ENCODE data around the gene SKIC2.
"Not testable (repeated sequence)": the region's sequence is repeated elsewhere in the genome, so short reads cannot be mapped to it uniquely, and the experiment has no call there.

SKIC2 gene

DNA sequence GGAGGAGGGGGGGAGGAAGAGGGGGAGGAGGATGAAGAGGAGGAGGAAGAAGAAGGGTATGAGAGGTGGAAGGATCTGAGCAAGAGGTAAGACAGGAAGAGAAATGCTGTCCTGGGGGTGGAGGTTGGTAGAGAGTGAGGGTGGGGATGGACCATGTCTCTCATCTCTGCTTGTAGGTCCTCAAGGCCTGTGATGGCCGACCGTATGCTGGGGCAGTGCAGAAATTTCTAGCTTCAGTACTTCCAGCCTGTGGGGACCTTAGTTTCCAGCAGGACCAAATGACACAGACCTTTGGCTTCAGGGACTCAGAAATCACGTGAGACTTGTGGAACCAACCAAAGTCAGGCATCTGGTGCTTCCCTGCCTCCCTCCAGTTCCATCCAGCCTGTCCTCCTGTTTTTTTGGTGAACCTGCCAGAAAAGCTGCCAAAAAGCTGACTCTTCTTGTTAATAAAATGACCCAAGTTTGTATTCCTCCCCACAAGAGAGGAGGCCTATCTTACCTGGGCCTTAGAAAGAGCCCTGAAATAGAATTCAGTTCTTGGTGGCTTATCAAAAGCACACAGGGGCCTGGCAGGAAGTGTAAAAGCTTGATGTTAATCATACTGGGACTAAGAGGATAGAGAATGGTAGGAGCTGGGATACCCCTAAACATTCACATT is 20.4 kb downstream of the SKIC2 start:
- Histone ChIP-seq H3K4me3 (replicated peaks; ENCODE audit: insufficient read depth, low read length) (no peak overlapping the region), H3K27me3 (ENCODE audit: insufficient read depth, poor library complexity, severe bottlenecking) (no peaks in the 10 kb centered on the region), H3K27ac (replicated peaks) (no peak overlapping the region)
- TF ChIP-seq CTCF (IDR thresholded peaks at IDR 0.05; ENCODE audit: insufficient read depth, low read length): no peak
- TF ChIP-seq REST (IDR thresholded peaks at IDR 0.05; ENCODE audit: insufficient replicate concordance, low read depth): no peak
- no peak for TF ChIP-seq POLR2AphosphoS5 (IDR thresholded peaks at IDR 0.05; ENCODE audit: low read depth)
- no peak for TF ChIP-seq SPI1 (IDR thresholded peaks at IDR 0.05; ENCODE audit: borderline replicate concordance, low read depth)
- TF ChIP-seq GABPA (IDR thresholded peaks at IDR 0.05; ENCODE audit: low read depth): no peak
- DNase-seq (ENCODE audit: low read depth in 1 of 2, low spot score in 1 of 2): no peak

DNA sequence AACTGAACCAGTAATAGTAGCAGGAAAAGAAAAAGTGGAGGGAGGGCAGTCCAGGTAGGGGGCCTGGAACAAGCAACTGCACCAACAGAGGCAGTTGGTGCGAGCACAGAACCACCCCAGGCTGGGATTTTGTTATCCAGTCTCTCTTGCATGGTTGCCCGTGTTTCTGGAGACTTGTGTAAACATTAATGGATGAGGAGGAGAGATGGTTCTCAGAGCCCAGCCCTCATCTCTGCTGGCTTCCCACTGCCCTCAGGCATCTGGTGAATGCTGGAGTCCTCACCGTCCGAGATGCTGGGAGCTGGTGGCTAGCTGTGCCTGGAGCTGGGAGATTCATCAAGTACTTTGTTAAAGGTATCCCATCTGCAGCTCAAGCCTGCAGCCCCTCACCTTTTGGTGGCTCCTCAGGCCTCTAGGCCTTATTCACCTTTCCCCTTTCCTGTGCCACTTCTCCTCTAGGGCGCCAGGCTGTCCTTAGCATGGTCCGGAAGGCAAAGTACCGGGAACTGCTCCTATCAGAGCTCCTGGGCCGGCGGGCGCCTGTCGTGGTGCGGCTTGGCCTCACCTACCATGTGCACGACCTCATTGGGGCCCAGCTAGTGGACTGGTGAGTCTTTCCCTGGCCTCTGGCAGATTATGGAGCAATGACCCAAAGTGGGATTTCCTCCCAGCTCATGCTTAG is 21.4 kb downstream of the SKIC2 start:
- H3K27me3 ChIP-seq (ENCODE audit: insufficient read depth, poor library complexity, severe bottlenecking); H3K27ac ChIP-seq (replicated peaks); DNase-seq (ENCODE audit: low read depth in 1 of 2, low spot score in 1 of 2); H3K4me3 ChIP-seq (replicated peaks; ENCODE audit: insufficient read depth, low read length): not testable (repeated sequence)

DNA sequence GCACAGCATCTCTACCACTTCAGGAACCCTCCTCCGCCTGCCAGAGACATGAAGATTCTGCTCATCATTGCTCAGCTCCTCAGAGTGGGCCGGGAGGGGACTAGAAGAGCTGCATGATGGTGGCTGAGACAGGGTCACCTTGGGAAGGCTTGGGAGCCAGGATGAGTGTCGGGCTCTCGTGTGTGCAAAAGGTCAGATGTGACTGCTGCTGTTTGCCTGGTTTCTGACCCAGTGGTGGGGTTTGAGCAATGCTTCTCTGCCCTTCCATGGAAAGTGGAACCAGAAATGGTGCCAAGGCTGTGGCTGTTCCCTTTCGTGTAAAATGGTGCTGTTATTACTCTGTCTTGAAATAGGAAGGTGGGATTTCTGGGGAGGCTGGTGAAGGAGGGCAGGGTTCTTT is 22.0 kb downstream of the SKIC2 start:
- not testable (repeated sequence) for H3K27ac ChIP-seq (replicated peaks); H3K4me3 ChIP-seq (replicated peaks; ENCODE audit: insufficient read depth, low read length); DNase-seq (ENCODE audit: low read depth in 1 of 2, low spot score in 1 of 2); H3K27me3 ChIP-seq (ENCODE audit: insufficient read depth, poor library complexity, severe bottlenecking)

- DNase-seq (ENCODE audit: low read depth in 1 of 2, low spot score in 1 of 2); H3K27me3 ChIP-seq (ENCODE audit: insufficient read depth, poor library complexity, severe bottlenecking); H3K27ac ChIP-seq (replicated peaks); H3K4me3 ChIP-seq (replicated peaks; ENCODE audit: insufficient read depth, low read length): not testable (repeated sequence)
Measured at GRCh38 chr6:31981744-31982143, 22.8 kb downstream of the SKIC2 start, which contains the start of gene C4A. Gene C4A, plus strand, starts transcription at chr6:31982057. Its CDS starts 51 bp downstream, at chr6:31982108.

DNA sequence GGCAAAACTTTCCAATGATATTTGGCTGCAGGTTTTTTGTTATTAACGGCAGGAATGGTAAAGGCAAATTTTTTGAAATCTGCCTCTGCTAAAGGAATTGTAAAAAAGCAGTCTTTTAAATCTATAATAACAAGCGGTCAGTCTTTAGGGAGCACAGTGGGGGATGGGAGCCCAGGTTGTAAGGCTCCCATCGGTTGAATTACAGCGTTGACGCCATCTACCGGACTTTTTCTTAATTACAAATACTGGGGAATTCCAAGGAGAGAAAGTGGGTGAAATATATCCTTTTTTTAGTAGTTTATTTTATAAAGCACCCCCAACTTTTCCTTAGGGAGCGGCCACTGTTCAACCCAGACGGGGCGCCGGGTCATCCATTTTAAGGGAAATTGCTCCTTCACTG is 30.4 kb downstream of the SKIC2 start:
- H3K27me3 ChIP-seq (ENCODE audit: insufficient read depth, poor library complexity, severe bottlenecking); H3K27ac ChIP-seq (replicated peaks); DNase-seq (ENCODE audit: low read depth in 1 of 2, low spot score in 1 of 2); H3K4me3 ChIP-seq (replicated peaks; ENCODE audit: insufficient read depth, low read length): not testable (repeated sequence)

- not testable (repeated sequence) for H3K4me3 ChIP-seq (replicated peaks; ENCODE audit: insufficient read depth, low read length); H3K27me3 ChIP-seq (ENCODE audit: insufficient read depth, poor library complexity, severe bottlenecking); H3K27ac ChIP-seq (replicated peaks); DNase-seq (ENCODE audit: low read depth in 1 of 2, low spot score in 1 of 2)
Measured at GRCh38 chr6:31994421-31994820, 35.4 kb downstream of the SKIC2 start.

- H3K4me3 ChIP-seq (replicated peaks; ENCODE audit: insufficient read depth, low read length); DNase-seq (ENCODE audit: low read depth in 1 of 2, low spot score in 1 of 2); H3K27me3 ChIP-seq (ENCODE audit: insufficient read depth, poor library complexity, severe bottlenecking); H3K27ac ChIP-seq (replicated peaks): not testable (repeated sequence)
Measured at GRCh38 chr6:31996385-31996784, 37.4 kb downstream of the SKIC2 start.

GRCh38 chr6:32002546-32003268 is 43.7 kb downstream of the SKIC2 start:
- not testable (repeated sequence) for H3K4me3 ChIP-seq (replicated peaks; ENCODE audit: insufficient read depth, low read length); DNase-seq (ENCODE audit: low read depth in 1 of 2, low spot score in 1 of 2); H3K27me3 ChIP-seq (ENCODE audit: insufficient read depth, poor library complexity, severe bottlenecking); H3K27ac ChIP-seq (replicated peaks)

DNA sequence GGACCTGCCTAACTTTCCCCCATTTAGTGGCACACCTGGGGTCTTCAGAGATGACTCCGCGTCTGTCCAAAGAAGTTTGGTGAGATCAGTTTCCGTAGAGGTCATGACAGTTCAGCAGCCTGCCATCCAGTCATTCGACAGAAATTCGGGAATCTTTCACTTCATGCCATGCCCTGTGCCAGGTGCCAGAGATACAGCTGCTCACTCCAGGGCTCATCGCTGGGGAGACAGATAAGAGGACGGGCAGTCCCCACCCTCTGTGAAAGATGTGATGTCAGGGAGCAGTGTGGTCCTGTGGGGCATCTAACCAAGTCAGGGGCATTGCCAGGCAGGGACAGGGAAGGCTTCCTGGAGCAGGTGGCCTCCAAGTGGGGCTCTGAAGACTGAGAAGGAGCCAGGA is 44.3 kb downstream of the SKIC2 start:
- DNase-seq (ENCODE audit: low read depth in 1 of 2, low spot score in 1 of 2); H3K4me3 ChIP-seq (replicated peaks; ENCODE audit: insufficient read depth, low read length); H3K27ac ChIP-seq (replicated peaks); H3K27me3 ChIP-seq (ENCODE audit: insufficient read depth, poor library complexity, severe bottlenecking): not testable (repeated sequence)

GRCh38 chr6:32004393-32004792 is 45.4 kb downstream of the SKIC2 start:
- not testable (repeated sequence) for DNase-seq (ENCODE audit: low read depth in 1 of 2, low spot score in 1 of 2); H3K27ac ChIP-seq (replicated peaks); H3K4me3 ChIP-seq (replicated peaks; ENCODE audit: insufficient read depth, low read length); H3K27me3 ChIP-seq (ENCODE audit: insufficient read depth, poor library complexity, severe bottlenecking)

DNA sequence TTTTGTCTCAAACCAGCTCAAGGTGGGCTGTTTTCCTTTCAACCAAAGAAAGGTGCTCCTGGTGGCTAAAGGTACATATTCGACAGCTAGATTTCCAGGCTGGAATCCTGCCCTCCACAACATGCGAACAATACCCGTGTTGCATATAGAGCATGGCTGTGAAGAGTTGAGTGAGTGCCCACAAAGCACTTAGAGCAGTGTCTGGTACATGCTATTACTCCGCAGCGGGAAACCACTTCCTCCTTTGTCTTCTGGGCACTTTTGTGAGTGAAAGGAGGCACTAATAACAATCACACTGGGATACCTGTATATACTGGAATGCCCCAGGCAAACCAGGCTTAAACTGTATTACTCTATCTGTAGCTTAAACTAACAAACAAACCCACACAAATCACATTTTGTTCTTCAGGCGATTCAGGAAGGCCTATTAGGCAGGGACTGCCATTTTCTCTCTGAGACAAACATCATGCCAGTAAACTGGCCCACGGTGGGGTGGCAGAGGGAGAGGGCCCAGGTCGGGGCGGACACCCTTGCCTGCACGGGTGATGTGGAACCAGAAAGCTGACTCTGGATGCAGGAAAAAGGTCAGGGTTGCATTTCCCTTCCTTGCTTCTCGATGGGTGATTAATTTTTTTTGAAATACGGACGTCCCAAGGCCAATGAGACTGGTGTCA is 46.0 kb downstream of the SKIC2 start:
- not testable (repeated sequence) for H3K27me3 ChIP-seq (ENCODE audit: insufficient read depth, poor library complexity, severe bottlenecking); H3K4me3 ChIP-seq (replicated peaks; ENCODE audit: insufficient read depth, low read length); H3K27ac ChIP-seq (replicated peaks); DNase-seq (ENCODE audit: low read depth in 1 of 2, low spot score in 1 of 2)

Data from HL-60 (cell line).